Smooth muscle cell (in vitro differentiated cells): ENCODE measurements around the gene CLGN. TPM values are rescaled to one million over a fixed set of nuclear protein-coding genes. Genes with fewer than 3 reads are reported as not detected.

Experiments used
- DNase-seq: peaks from one replicate; lab custom pipeline; 2025; ENCODE audit not compliant: unreplicated experiment; lab: John Stamatoyannopoulos, UW
- H2AFZ ChIP-seq: fragments of 200-600 bp; sonication (generic); 2 replicates; pipeline ENCODE4 v1.6.0; 2016; ENCODE audit warnings: antibody characterized with exemption, low read depth, mild to moderate bottlenecking
- H3F3A ChIP-seq: fragments of 200-600 bp; sonication (generic); 2 replicates; pipeline ENCODE4 v1.6.0; 2017; ENCODE audit warnings: antibody characterized with exemption, low read depth
- H3K27ac ChIP-seq: fragments of 200-600 bp; sonication (generic); 2 replicates; pipeline ENCODE4 v1.5.1; 2016; ENCODE audit warnings: low read depth, mild to moderate bottlenecking
- H3K27me3 ChIP-seq: fragments of 200-600 bp; sonication (generic); 2 replicates; pipeline ENCODE4 v1.6.1; 2016; ENCODE audit warnings: low read depth, mild to moderate bottlenecking
- H3K36me3 ChIP-seq: fragments of 200-600 bp; sonication (generic); 2 replicates; pipeline ENCODE4 v1.5.1; 2016; ENCODE audit warnings: low read depth
- H3K4me1 ChIP-seq: fragments of 200-600 bp; sonication (generic); 2 replicates; pipeline ENCODE4 v1.5.1; 2016; ENCODE audit warnings: low read depth
- H3K4me2 ChIP-seq: fragments of 200-600 bp; sonication (generic); 2 replicates; pipeline ENCODE4 v1.6.0; 2016; ENCODE audit warnings: mild to moderate bottlenecking
- H3K4me3 ChIP-seq: fragments of 200-600 bp; sonication (generic); 2 replicates; pipeline ENCODE4 v1.5.1; 2016; ENCODE audit warnings: mild to moderate bottlenecking
- H3K79me2 ChIP-seq: fragments of 200-600 bp; sonication (generic); 2 replicates; pipeline ENCODE4 v1.6.0; 2016; ENCODE audit warnings: low read depth, mild to moderate bottlenecking
- H3K9ac ChIP-seq: fragments of 200-600 bp; sonication (generic); 2 replicates; pipeline ENCODE4 v1.6.0; 2016; ENCODE audit warnings: low read depth
- H3K9me3 ChIP-seq: fragments of 200-600 bp; sonication (generic); replicated peaks from 2 replicates; pipeline ENCODE4 v1.5.1; 2016; ENCODE audit warnings: low read depth
- H4K20me1 ChIP-seq: fragments of 200-600 bp; sonication (generic); 2 replicates; pipeline ENCODE4 v1.6.0; 2016; ENCODE audit warnings: low read depth
- WGBS: methylation state at CpG from one replicate; pipeline ENCODE4 v1.1.7; 2016; ENCODE audit warnings: low lambda C conversion rate; 5-methylcytosine and 5-hydroxymethylcytosine counted together
- polyA plus RNA-seq: library from polyadenylated mRNA; unstranded; fragments of >200 nt; fragmentation: Nextera tagmentation; extraction: Ambion mirVana; gene quantifications from 2 replicates; pipeline ENCODE4 v1.2.1, GENCODE V29; 2016
- total RNA-seq: library from RNA; depleted of rRNA; stranded (reverse); fragments of >200 nt; gene quantifications from 2 replicates; pipeline ENCODE4 v1.2.3, GENCODE V29; 2014
- TF ChIP-seq, protein P1 (sequence below): fragments of 200-600 bp; sonication (generic); IDR thresholded peaks from 2 replicates; pipeline ENCODE4 v1.5.1; 2017; ENCODE audit warnings: borderline replicate concordance, mild to moderate bottlenecking, antibody characterized with exemption; ENCODE audit not compliant: insufficient read depth, poor library complexity, severe bottlenecking

CLGN gene
- total and polyA plus RNA-seq, 2 experiments from 2014 or later, result 0.42 to 0.85 TPM

- Histone ChIP-seq H3K9me3 (no peaks in the 10 kb centered on the region), H2AFZ (no peak overlapping the region), H3K36me3 (no peaks in the 10 kb centered on the region), H3K4me3 (no peak overlapping the region), H3K4me2 (no peak overlapping the region), H3K27me3 (no peaks in the 10 kb centered on the region), H3K9ac (no peak overlapping the region), H3K27ac (no peak overlapping the region), H3K4me1 (no peaks in the 10 kb centered on the region), H3F3A (no peaks in the 10 kb centered on the region), H3K79me2 (no peaks in the 10 kb centered on the region), H4K20me1 (no peaks in the 10 kb centered on the region)
- TF ChIP-seq, protein P1, sequence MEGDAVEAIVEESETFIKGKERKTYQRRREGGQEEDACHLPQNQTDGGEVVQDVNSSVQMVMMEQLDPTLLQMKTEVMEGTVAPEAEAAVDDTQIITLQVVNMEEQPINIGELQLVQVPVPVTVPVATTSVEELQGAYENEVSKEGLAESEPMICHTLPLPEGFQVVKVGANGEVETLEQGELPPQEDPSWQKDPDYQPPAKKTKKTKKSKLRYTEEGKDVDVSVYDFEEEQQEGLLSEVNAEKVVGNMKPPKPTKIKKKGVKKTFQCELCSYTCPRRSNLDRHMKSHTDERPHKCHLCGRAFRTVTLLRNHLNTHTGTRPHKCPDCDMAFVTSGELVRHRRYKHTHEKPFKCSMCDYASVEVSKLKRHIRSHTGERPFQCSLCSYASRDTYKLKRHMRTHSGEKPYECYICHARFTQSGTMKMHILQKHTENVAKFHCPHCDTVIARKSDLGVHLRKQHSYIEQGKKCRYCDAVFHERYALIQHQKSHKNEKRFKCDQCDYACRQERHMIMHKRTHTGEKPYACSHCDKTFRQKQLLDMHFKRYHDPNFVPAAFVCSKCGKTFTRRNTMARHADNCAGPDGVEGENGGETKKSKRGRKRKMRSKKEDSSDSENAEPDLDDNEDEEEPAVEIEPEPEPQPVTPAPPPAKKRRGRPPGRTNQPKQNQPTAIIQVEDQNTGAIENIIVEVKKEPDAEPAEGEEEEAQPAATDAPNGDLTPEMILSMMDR, result no peak
- DNase-seq, result no peak
- WGBS, result 100% methylated on average over 1 of the region's 1 CpG
These were observed 18.5 kb downstream of the CLGN start for GRCh38 chr4:140408974-140409373.

- Histone ChIP-seq H3F3A (no peaks in the 10 kb centered on the region), H3K4me1 (no peaks in the 10 kb centered on the region), H4K20me1 (no peaks in the 10 kb centered on the region), H3K27me3 (no peaks in the 10 kb centered on the region), H3K9ac (no peak overlapping the region), H3K9me3 (no peaks in the 10 kb centered on the region), H3K27ac (no peak overlapping the region), H2AFZ (no peak overlapping the region), H3K79me2 (no peaks in the 10 kb centered on the region), H3K36me3 (no peaks in the 10 kb centered on the region), H3K4me3 (no peak overlapping the region), H3K4me2 (no peak overlapping the region)
- no peak for DNase-seq
- TF ChIP-seq, protein P1, result no peak
These were observed 21.2 kb downstream of the CLGN start for GRCh38 chr4:140406292-140406691.

GRCh38 chr4:140400111-140400510 lies 27.3 kb downstream of the CLGN start:
- no peaks in the 10 kb centered on the region for H3K36me3 ChIP-seq
- H3K4me1 ChIP-seq, result no peaks in the 10 kb centered on the region
- TF ChIP-seq, protein P1, result no peak
- H4K20me1 ChIP-seq, result no peaks in the 10 kb centered on the region
- DNase-seq, result no peak
- no peaks in the 10 kb centered on the region for H3K27me3 ChIP-seq
- H3K27ac ChIP-seq, result no peak overlapping the region
- no peaks in the 10 kb centered on the region for H3F3A ChIP-seq
- no peak overlapping the region for H3K4me2 ChIP-seq
- H3K9me3 ChIP-seq, result no peaks in the 10 kb centered on the region
- no peak overlapping the region for H3K9ac ChIP-seq
- H2AFZ ChIP-seq, result no peak overlapping the region
- H3K4me3 ChIP-seq, result no peak overlapping the region
- 76% methylated on average over 2 of the region's 2 CpGs for WGBS
- H3K79me2 ChIP-seq, result no peaks in the 10 kb centered on the region

DNA sequence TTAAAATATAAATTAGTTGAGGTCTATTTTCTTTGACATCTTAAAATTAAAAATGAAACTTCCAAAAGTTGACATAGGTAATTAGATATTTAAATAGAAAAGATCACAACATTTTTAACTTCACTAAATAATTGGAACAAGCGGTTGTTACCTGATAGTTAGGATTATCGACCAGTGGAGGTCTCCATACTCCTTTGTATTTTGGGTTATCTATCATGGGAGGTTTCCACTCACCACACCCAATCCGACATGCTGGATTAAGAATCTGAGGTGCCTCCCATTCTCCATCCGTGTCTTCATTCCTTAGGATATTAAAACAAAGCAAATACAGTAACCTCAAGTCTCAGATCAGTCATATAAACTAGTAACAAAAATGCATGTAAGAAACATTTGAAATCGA lies 31.8 kb downstream of the CLGN start:
- Histone ChIP-seq H3K79me2 (no peaks in the 10 kb centered on the region), H3K4me1 (no peaks in the 10 kb centered on the region), H3F3A (no peaks in the 10 kb centered on the region), H3K27ac (no peak overlapping the region), H2AFZ (no peak overlapping the region), H4K20me1 (no peaks in the 10 kb centered on the region), H3K9me3 (no peaks in the 10 kb centered on the region), H3K36me3 (no peaks in the 10 kb centered on the region), H3K4me3 (no peak overlapping the region), H3K9ac (no peak overlapping the region), H3K4me2 (no peak overlapping the region), H3K27me3 (no peaks in the 10 kb centered on the region)
- no peak for DNase-seq
- TF ChIP-seq, protein P1, result no peak
- WGBS, result 73% methylated on average over 5 of the region's 5 CpGs
